Measurements from ENCODE around the gene BMAL1. TPM values are rescaled to one million over a fixed set of nuclear protein-coding genes. Genes with fewer than 3 reads are reported as not detected.

BMAL1 gene
- total and polyA plus RNA-seq, 2 of the 4 experiments (the other 2 are of a cell fraction) = 8.8 to 9.9 TPM

DNA sequence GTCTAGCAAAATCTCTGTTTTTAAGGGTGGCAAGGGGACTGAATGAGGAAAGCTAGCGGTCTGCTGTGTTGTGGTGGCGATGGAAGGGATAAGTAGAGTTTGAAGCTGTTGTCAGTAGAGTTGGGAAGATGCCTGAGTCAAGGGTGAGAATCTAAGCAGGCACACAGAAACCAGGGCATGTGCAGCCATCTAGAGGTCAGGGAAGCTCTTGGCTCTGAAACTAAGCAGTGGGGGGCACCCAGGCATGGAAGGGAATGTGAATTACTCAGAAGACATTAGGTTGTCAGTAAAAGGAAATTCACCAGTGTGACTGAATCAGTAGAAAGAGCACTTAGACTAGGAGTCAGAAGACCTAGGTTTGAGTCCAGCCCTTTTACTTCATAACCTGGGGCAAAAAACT, 15.4 kb downstream of the BMAL1 start:
- Histone ChIP-seq H2AFZ (replicated peaks; ENCODE audit: low read length, poor library complexity) (no peak overlapping the region), H2AK5ac (ENCODE audit: low read depth, low read length) (no peak overlapping the region), H2BK120ac (ENCODE audit: low read depth, low read length) (no peak overlapping the region), H4K5ac (ENCODE audit: low read depth, low read length) (no peak overlapping the region), H3K4ac (ENCODE audit: low read depth, low read length) (no peak overlapping the region), H3K23ac (ENCODE audit: low read depth, low read length) (no peak overlapping the region), H4K91ac (ENCODE audit: insufficient read depth, low read depth, low read length) (no peak overlapping the region), H3K14ac (replicated peaks; ENCODE audit: low read depth, low read length) (no peak overlapping the region), H3K79me1 (ENCODE audit: low read depth in 1 of 2, low read length in 2 of 2) (peaks cover 13 to 81% of the 10 kb centered on the region in 2 experiments; a peak in 3 of 4 replicates), H3K18ac (ENCODE audit: low read depth, low read length) (no peak overlapping the region), H3K27ac (ENCODE audit: insufficient read depth, low read length) (no peak overlapping the region), H4K8ac (ENCODE audit: low read depth in 2 of 2, low read length in 2 of 2) (no peak overlapping the region), H2BK15ac (ENCODE audit: low read depth, low read length) (no peak overlapping the region), H2BK20ac (ENCODE audit: low read depth, low read length) (no peak overlapping the region), H3K9me1 (ENCODE audit: insufficient read depth, low read length) (peaks cover 20% of the 10 kb centered on the region), H3K9me3 (ENCODE audit: control insufficient read depth, insufficient read depth, low read length) (no peaks in the 10 kb centered on the region), H3K9ac (ENCODE audit: low read depth, low read length) (no peak overlapping the region), H2BK5ac (ENCODE audit: low read depth, low read length, poor library complexity, severe bottlenecking) (no peak overlapping the region), H3K36me3 (ENCODE audit: control insufficient read depth, insufficient read depth, low read length) (no peaks in the 10 kb centered on the region; the same call in 1 of the 2 replicates), H3K4me3 (ENCODE audit: insufficient read depth, low read depth, low read length) (no peak overlapping the region), H3K27me3 (ENCODE audit: control insufficient read depth, insufficient read depth, low read length) (no peaks in the 10 kb centered on the region), H2AK9ac (replicated peaks; ENCODE audit: low read depth, low read length, poor library complexity) (no peak overlapping the region), H3K4me2 (ENCODE audit: low read depth, low read length) (no peak overlapping the region), H3K4me1 (ENCODE audit: control insufficient read depth, insufficient read depth, low read length) (peaks cover 4% of the 10 kb centered on the region), H3K56ac (ENCODE audit: extremely low read depth, insufficient read depth, low read length) (no peak overlapping the region), H4K20me1 (ENCODE audit: insufficient read depth, low read length) (peaks cover 48% of the 10 kb centered on the region)
- no peak for DNase-seq
- WGBS, 2 experiments (ENCODE audit: extremely low coverage in 2 of 2, insufficient read length in 1 of 2) = 80% methylated on average over 1 of the region's 2 CpGs; no CpG with 5 or more reads in 1 of the 2 experiments
- in situ Hi-C loops (cut with MboI; ENCODE audit: low sequenced_read_pairs) = no loop called here
- dilution Hi-C loops (cut with HindIII; ENCODE audit: low sequenced_read_pairs, unreplicated experiment) = no loop called here
- intact Hi-C loops (cut with micrococcal nuclease) = no loop called here
- POLR2A ChIA-PET (ENCODE audit: unreplicated experiment) = no interaction called here
- CTCF ChIA-PET = no interaction called here
- no peak for ATAC-seq (ENCODE audit: low read depth)
- no peak for TF ChIP-seq RCOR1 (IDR thresholded peaks at IDR 0.05; ENCODE audit: insufficient replicate concordance, low read length)
- no peak for TF ChIP-seq SMC3 (IDR thresholded peaks at IDR 0.05; ENCODE audit: low read depth, low read length)
- BruUV-seq (replicated peaks) = no TSS peak

Measured in IMR-90 (cell line).